ENCODE measurements around the gene PPM1H.

PPM1H gene

DNA sequence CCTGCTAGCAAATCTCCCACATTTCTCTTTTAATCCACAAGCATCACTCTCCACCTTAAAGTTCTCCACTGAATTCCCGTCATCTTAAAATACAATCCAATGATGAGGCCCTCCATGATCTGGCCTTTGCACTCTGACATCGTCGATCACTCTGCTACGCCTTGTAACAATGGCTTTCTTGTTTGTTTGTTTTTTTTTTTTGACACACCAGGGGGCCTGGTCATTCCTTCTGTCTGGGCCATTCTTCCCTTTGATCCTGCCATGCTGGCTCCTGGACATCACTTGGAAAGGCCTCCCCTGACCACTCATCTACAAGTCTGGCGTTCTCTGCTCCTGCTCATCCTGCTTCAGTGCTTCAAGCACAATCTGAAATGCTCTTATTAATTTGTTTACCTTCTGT is 233.5 kb downstream of the PPM1H start:
- no peak for DNase-seq

- no peak for DNase-seq
Measured at GRCh38 chr12:62700091-62700880, 234.7 kb downstream of the PPM1H start.

GRCh38 chr12:62698701-62699101 is 236.2 kb downstream of the PPM1H start:
- no peak for DNase-seq

DNA sequence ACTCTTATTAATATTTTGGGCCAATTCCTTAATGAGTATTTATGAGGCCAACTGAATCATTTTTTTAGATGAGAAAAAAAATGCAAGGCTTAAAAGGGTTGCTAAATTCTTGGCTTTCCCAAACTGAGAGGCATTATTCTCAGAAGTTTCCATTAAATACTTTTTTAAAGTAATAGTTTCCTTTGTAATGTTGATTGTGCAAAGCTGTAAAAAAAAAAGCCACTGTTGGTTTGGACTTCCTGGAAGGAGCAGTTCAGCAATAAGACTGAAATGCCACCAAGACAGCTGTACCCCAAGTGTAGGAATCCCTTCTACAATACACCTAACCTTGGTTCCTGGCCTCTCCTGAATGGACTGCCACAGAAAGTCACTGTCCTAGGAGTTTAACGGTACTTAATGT is 237.1 kb downstream of the PPM1H start:
- DNase-seq = no peak

DNA sequence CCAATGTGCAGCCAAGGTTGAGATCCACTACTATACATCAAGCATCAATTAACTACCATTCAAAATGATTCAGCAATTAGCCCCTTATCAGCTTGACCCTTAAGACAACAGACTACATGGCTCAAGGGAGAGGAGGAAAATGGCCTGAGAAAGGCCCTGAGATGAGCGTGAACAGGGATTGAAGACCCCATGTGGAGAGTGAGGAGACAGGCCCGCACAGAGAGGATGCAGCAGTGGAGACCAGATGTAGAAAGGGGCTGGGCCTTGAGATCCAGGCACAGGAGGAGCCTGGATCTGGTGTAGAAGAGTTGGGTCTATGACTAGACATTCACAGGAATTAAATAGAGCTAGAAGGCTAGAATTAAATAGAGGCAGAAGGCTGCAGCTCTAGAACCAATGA is 239.3 kb downstream of the PPM1H start:
- DNase-seq = no peak

DNA sequence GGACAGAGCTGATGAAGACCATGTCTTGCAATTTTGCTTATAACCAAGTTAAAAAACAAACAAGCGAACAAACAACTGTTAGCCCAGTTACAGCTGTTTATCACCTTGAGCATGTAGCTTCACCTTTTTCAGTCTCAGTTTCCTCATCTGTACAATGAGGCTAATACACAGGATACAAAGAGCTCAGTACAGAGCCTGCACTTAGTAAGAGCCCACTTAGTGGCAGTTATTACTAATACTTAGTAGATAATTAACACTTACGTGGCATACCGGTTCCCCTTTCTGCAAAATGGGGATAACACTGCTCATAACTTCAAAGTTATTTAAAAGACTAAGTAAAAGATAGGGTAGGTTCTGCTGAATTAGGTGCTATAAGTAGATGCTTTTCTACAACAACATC is 240.3 kb downstream of the PPM1H start:
- DNase-seq = no peak

DNA sequence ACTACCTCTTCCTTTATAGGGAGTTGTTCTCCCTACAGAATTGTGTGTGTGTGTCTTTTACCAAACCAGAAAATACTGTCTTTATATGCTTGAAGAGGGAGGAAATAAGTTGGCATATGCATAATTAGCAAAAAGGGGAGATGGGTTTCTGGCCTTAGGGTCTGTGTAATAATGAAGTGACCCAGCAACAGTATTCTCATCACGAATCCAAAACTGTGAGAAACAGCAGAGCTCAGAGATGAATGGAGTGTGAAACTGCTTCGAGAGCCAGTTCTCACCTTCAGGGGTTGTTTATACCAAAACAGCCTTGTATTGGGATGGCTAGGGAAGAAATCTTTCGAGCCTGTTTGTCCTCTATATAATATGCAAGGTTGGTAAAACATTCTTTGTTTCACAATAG is 240.8 kb downstream of the PPM1H start:
- DNase-seq = peak; percentile 26

DNA sequence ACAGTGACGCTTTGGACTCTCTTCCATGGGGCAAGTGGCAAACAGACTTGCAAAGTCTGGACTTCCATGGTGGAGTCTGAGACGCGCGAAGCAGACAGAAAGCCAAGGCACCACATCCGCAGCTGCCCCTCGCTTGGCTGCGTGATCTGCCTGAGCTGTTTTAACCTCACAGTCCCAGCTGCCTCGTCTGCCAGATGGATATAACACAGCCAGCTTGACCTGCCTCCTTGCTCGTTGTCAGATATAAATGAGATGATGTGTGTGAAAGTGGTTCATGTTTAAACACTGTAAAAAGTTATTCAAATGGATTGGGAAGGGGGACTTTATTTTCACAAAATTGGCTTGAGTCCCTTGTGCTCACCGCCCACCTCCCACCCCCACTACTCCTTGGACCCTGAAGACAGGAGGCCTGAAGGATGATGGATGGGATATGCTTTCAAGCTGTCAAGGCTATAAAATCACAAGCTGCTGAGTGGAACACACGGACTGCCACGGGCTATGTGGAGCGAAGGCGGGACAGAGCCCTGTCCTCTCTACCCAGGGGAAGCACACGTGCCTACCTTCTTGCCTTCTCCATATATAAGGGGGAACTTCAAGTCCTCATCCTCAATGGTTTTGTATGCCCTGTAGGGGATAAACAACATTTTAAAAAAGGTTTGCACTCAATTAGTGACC is 241.4 kb downstream of the PPM1H start:
- peak; percentile 66 for DNase-seq

DNA sequence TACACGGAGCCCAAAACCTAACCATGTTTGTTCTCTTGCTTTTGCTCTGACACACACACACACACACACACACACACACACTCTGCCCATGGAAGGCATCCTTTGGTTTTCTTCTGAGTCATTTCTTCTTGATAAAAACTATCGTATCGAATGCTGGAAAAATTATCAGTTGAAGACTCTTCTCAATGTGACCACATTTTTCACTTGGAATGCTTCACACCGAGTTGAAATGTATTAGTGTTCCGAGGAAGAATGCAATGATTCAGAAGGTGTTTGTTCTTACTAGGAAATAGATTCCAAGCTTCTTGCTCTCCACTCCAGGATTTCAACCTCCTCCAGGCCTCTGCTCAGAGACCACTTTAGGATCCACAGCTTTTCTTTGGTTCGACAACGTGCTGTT is 242.1 kb downstream of the PPM1H start:
- DNase-seq = no peak

- DNase-seq = no peak
Measured at GRCh38 chr12:62691309-62691708, 243.6 kb downstream of the PPM1H start.

- DNase-seq = no peak
Measured at GRCh38 chr12:62689042-62689839, 245.7 kb downstream of the PPM1H start.

DNA sequence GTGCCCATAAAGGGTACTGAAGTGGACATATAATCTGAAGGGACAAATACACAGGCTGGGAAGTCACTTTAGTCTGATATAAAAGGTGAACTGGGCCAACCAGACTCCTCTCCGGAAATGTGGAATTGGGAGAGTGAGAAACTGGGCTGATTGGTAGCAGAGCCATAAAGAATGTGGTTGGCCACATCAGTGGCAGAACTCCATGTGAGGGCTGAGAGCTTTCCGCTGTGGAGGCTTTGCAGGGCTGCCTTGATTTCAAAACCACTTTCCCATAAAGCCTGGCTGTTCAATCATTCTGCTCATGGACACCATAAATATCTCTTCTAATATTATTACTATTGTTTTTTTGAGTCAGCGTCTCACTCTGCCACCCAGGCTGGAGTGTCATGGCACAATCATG is 248.0 kb downstream of the PPM1H start:
- no peak for DNase-seq

GRCh38 chr12:62684570-62685295 is 250.2 kb downstream of the PPM1H start:
- peak; percentile 71 for DNase-seq

DNA sequence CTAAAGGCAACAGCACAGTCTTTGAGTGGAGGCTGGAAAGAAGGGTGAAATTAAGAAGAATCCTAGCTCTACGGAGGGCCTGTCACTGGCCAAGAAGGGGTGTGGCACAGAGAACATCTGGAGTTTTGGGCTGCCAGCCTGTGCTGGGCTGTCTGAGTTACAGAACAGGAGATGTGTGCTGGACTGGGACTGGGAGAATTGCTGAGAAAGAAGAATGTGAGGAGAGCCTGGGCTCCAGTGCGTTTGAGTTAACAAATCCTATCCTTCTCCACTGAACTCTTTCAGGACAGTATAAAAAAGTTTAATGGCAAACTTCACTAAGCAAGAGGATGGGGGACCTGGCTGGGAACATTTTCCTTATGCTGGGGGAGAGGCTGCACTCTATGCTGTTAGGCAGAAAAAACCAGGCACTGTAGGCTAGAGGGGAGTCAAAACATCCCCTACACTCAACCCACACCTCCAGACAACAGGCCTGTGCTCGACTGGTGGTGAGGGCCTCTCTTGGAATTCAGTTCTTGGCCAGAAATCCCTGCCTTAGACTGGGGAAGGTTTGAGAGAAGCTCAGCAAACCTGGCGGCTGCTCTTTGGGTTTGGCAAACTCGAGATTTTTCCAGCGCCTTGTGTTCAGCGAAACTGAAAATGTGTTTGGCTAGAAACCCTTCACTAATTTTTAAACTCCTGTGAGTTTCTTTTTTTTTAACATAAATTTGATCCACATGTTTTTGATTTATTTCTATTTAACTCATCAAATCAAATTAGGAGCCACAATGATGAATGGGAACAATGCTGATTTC is 251.0 kb downstream of the PPM1H start:
- no peak for DNase-seq

DNA sequence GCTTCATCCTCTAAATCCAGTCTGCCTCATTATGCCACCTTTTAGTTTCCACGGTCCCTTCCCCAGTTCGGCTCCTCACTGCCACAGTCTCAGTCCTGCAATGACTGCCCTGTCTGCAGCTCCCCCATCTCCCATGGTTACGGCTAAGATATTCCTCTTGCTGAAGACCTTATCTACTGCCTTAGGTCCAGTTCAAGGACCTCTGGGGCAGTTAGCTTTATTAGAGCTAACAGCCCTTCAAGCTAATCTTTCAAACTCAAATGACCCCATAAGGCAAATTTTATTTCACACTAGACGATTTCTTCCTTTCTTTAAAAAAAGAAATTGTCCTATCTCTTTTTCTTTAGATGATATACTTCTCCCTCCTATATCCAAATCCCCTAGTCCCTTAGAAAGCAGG is 253.6 kb downstream of the PPM1H start:
- no peak for DNase-seq

GRCh38 chr12:62679608-62680007 is 255.3 kb downstream of the PPM1H start:
- DNase-seq = peak; percentile 84

- no peak for DNase-seq
Measured at GRCh38 chr12:62677355-62677754, 257.6 kb downstream of the PPM1H start.

DNA sequence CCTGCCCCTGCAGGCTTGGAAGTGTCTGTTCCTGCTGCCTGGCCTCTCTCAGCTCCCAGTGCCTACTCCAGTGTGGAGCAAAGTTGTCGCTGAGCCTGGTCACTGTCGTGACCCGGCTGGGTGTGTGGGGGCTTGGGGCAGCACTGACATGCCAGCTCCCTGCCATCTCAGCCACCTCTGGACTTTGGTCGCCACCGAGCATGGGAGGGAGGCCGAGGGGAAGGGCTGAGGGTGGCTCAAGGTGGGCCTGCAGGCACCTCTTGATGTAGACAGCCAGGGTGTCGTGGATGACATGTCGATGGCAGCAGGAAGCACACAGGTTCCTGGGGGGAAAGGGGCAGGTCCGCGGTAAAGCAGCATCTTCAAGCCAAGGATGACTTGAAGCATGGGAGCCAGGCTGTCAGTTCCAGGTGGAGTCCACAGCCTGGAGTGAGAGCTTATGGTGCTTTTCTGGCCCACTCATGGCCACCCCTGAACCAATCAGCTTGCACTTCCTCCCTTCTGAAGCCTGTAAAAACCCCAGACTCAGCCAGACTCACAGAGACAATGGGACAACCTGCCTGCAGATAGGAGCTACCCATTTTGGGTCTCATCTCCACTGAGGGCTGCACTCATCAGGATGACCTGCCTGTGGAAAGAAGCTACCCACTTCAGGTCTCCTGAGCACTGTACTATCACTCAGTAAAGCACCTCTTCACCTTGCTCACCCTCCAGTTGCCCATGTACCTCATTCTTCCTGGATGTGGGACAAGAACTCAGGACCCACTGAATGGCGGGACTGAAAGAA is 258.2 kb downstream of the PPM1H start:
- no peak for DNase-seq

GRCh38 chr12:62673028-62673815 is 261.7 kb downstream of the PPM1H start:
- DNase-seq = no peak

GRCh38 chr12:62670986-62671720 is 263.8 kb downstream of the PPM1H start:
- no peak for DNase-seq

Measured in NCI-H69 (cell line).